GM21526 (cell line): Measurements from ENCODE around the gene SARDH.

Experiments
- ATAC-seq: cut with Tn5 transposase; IDR thresholded peaks from one replicate; pipeline ENCODE4 v1.9.1; 2021; ENCODE audit warnings: moderate library complexity; ENCODE audit not compliant: unreplicated experiment, low FRiP score

Gene SARDH

GRCh38 chr9:133737774-133738639 lies at the start of gene SARDH:
Gene SARDH, minus strand, starts transcription at chr9:133738352. Its CDS starts 4,179 bp downstream, at chr9:133734173.
- ATAC-seq: no peak

GRCh38 chr9:133787754-133788025 lies 49.5 kb upstream of the SARDH start:
- peak; percentile 41 for ATAC-seq

GRCh38 chr9:133786907-133787753 lies 49.0 kb upstream of the SARDH start:
- ATAC-seq: no peak

- no peak for ATAC-seq
Observed at GRCh38 chr9:133786371-133786753, 48.2 kb upstream of the SARDH start.

- ATAC-seq: no peak
Observed at GRCh38 chr9:133785753-133786370, 47.7 kb upstream of the SARDH start.

GRCh38 chr9:133784731-133785561 lies 46.8 kb upstream of the SARDH start:
- ATAC-seq: no peak

GRCh38 chr9:133783331-133783731 lies 45.2 kb upstream of the SARDH start:
- no peak for ATAC-seq

GRCh38 chr9:133782157-133783130 lies 44.3 kb upstream of the SARDH start:
- ATAC-seq: no peak

- ATAC-seq: no peak
Observed at GRCh38 chr9:133781828-133782135, 43.6 kb upstream of the SARDH start.

GRCh38 chr9:133780962-133781827 lies 43.0 kb upstream of the SARDH start:
- no peak for ATAC-seq

GRCh38 chr9:133780404-133780945 lies 42.3 kb upstream of the SARDH start:
- no peak for ATAC-seq

GRCh38 chr9:133779516-133780403 lies 41.6 kb upstream of the SARDH start:
- ATAC-seq: no peak

GRCh38 chr9:133779081-133779480 lies 40.9 kb upstream of the SARDH start:
- ATAC-seq: no peak

- ATAC-seq: no peak
Observed at GRCh38 chr9:133778336-133779013, 40.3 kb upstream of the SARDH start.

- ATAC-seq: no peak
Observed at GRCh38 chr9:133777871-133778270, 39.7 kb upstream of the SARDH start.

GRCh38 chr9:133777068-133777791 lies 39.1 kb upstream of the SARDH start:
- ATAC-seq: no peak
